NT2/D1 (cell line): ENCODE data around the gene SLC12A2.

Experiments
- DNase-seq: peaks from one replicate; pipeline ENCODE4 v3.0.0-alpha.2; 2011; ENCODE audit warnings: low read depth, low spot score
- H3K27me3 ChIP-seq: 2 replicates; pipeline ENCODE4 v1.6.0; 2011; ENCODE audit warnings: mild to moderate bottlenecking; ENCODE audit not compliant: insufficient read length, insufficient read depth
- H3K36me3 ChIP-seq: 2 replicates; pipeline ENCODE4 v1.6.1; 2011; ENCODE audit warnings: mild to moderate bottlenecking, low read length, mixed read lengths; ENCODE audit not compliant: insufficient read depth, insufficient read length
- H3K4me1 ChIP-seq: 2 replicates; pipeline ENCODE4 v1.5.1; 2011; ENCODE audit not compliant: insufficient read depth, insufficient read length
- H3K4me3 ChIP-seq: 2 replicates; pipeline ENCODE4 v1.5.1; 2011; ENCODE audit warnings: low read depth; ENCODE audit not compliant: insufficient read length
- H3K9ac ChIP-seq: 2 replicates; pipeline ENCODE4 v1.6.0; 2011; ENCODE audit warnings: low read depth; ENCODE audit not compliant: insufficient read length
- H3K9me3 ChIP-seq: 2 replicates; pipeline ENCODE4 v1.5.1; 2011; ENCODE audit warnings: mild to moderate bottlenecking, low read length; ENCODE audit not compliant: insufficient read depth
- SUZ12 ChIP-seq: IDR thresholded peaks from 2 replicates; pipeline ENCODE4 v1.6.1; 2011; ENCODE audit not compliant: insufficient read length, insufficient read depth; ENCODE audit errors: extremely low read depth
- YY1 ChIP-seq: IDR thresholded peaks from 2 replicates; pipeline ENCODE4 v1.6.1; 2011; ENCODE audit not compliant: insufficient read length, insufficient read depth
- ZNF274 ChIP-seq: IDR thresholded peaks from 2 replicates; pipeline ENCODE4 v1.6.1; 2011; ENCODE audit warnings: mild to moderate bottlenecking, low read depth, low read length

Gene SLC12A2

DNA sequence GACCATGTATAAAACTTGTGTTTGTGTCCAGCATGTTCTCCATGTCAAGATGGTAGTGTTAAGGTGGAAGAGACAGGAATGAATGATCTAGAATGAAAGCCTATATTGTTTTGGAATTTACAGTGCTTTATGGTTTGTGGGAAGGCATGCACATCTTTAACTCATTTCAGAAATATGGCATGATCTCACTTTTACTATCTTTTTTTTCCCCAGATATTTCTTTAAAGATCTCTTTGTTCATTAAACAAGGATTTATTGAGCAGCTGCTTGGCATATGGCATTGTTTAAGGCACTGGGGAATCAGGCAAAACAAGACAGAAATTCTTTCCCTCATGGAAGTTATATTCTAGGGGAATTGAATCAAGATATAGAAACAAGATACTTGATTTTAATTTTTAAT lies 51.7 kb downstream of the SLC12A2 start:
- peaks cover 18% of the 10 kb centered on the region for H3K36me3 ChIP-seq
- TF ChIP-seq ZNF274 (no peak), SUZ12 (no peak), YY1 (no peak)
- no peaks in the 10 kb centered on the region for H3K9me3 ChIP-seq
- H3K4me3 ChIP-seq = no peak overlapping the region
- no peaks in the 10 kb centered on the region for H3K27me3 ChIP-seq
- DNase-seq = no peak
- H3K4me1 ChIP-seq = no peaks in the 10 kb centered on the region
- H3K9ac ChIP-seq = no peak overlapping the region

- Histone ChIP-seq H3K9me3 (no peaks in the 10 kb centered on the region), H3K9ac (no peak overlapping the region), H3K27me3 (no peaks in the 10 kb centered on the region), H3K4me1 (no peaks in the 10 kb centered on the region), H3K36me3 (peaks cover 9% of the 10 kb centered on the region), H3K4me3 (no peak overlapping the region)
- no peak for DNase-seq
- TF ChIP-seq ZNF274 = no peak
- TF ChIP-seq YY1 = no peak
- TF ChIP-seq SUZ12 = no peak
Measured at GRCh38 chr5:128143911-128144310, 60.3 kb downstream of the SLC12A2 start.

- no peak for DNase-seq
- no peak overlapping the region for H3K9ac ChIP-seq
- H3K4me1 ChIP-seq = no peaks in the 10 kb centered on the region
- no peak overlapping the region for H3K4me3 ChIP-seq
- H3K9me3 ChIP-seq = no peaks in the 10 kb centered on the region
- H3K36me3 ChIP-seq = peaks cover 9% of the 10 kb centered on the region
- TF ChIP-seq SUZ12 = no peak
- no peak for TF ChIP-seq YY1
- TF ChIP-seq ZNF274 = no peak
- no peaks in the 10 kb centered on the region for H3K27me3 ChIP-seq
Measured at GRCh38 chr5:128144491-128144890, 60.9 kb downstream of the SLC12A2 start.

GRCh38 chr5:128146671-128147070 lies 63.1 kb downstream of the SLC12A2 start:
- H3K4me3 ChIP-seq = no peak overlapping the region
- DNase-seq = no peak
- H3K4me1 ChIP-seq = no peaks in the 10 kb centered on the region
- H3K27me3 ChIP-seq = no peaks in the 10 kb centered on the region
- no peak overlapping the region for H3K9ac ChIP-seq
- H3K36me3 ChIP-seq = peaks cover 13% of the 10 kb centered on the region
- H3K9me3 ChIP-seq = no peaks in the 10 kb centered on the region
- TF ChIP-seq SUZ12 = no peak

GRCh38 chr5:128154943-128155342 lies 71.4 kb downstream of the SLC12A2 start:
- no peak overlapping the region for H3K9ac ChIP-seq
- H3K9me3 ChIP-seq = no peaks in the 10 kb centered on the region
- H3K36me3 ChIP-seq = peaks cover 21% of the 10 kb centered on the region
- no peak for DNase-seq
- TF ChIP-seq SUZ12 (no peak), ZNF274 (no peak), YY1 (no peak)
- H3K27me3 ChIP-seq = no peaks in the 10 kb centered on the region
- H3K4me3 ChIP-seq = no peak overlapping the region
- H3K4me1 ChIP-seq = no peaks in the 10 kb centered on the region

DNA sequence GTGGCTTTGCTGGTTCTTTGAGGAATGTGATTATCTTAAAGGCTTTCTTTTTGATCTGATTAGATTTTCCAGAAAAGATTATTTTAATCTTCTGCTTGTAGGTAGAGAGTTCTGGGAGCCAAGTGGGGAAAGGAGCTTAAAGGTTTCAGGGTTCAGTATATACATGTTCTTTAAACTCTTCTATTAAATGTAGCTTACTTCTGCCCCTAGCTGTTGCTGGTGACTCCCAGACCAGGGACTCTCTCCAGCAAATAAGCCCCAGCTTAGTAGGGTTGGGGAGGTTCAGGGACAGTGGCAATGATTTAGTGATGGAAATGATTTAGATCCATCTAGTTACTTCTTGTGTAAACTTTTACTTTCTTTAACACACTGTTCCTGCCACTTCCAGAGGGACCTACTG lies 72.2 kb downstream of the SLC12A2 start:
- no peaks in the 10 kb centered on the region for H3K27me3 ChIP-seq
- TF ChIP-seq ZNF274 (no peak), YY1 (no peak), SUZ12 (no peak)
- H3K36me3 ChIP-seq = peaks cover 23% of the 10 kb centered on the region
- H3K4me1 ChIP-seq = no peaks in the 10 kb centered on the region
- H3K9me3 ChIP-seq = no peaks in the 10 kb centered on the region
- H3K4me3 ChIP-seq = no peak overlapping the region
- H3K9ac ChIP-seq = no peak overlapping the region
- DNase-seq = no peak

- no peak for DNase-seq
Measured at GRCh38 chr5:128156521-128156920, 73.0 kb downstream of the SLC12A2 start.

DNA sequence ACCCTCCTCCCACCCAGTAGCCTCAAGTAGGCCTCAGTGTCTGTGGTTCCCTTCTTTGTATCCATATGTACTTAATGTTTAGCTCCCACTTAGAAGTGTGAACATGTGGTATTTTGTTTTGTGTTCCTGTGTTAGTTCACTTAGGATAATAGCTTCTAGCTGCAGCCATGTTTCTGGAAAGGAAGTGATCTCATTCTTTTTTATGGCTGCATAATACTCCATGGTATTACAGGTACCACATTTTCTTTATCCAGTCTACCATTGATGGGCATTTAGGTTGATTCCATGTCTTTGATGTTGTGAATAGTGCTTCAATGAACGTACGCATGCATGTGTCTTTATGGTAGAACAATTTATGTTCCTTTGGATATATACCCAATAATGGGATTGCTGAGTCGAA lies 74.8 kb downstream of the SLC12A2 start:
- DNase-seq = no peak
- H3K36me3 ChIP-seq = peaks cover 14% of the 10 kb centered on the region
- no peaks in the 10 kb centered on the region for H3K27me3 ChIP-seq
- no peaks in the 10 kb centered on the region for H3K4me1 ChIP-seq
- TF ChIP-seq YY1 (no peak), ZNF274 (no peak), SUZ12 (no peak)
- H3K9me3 ChIP-seq = no peaks in the 10 kb centered on the region
- no peak overlapping the region for H3K9ac ChIP-seq
- H3K4me3 ChIP-seq = no peak overlapping the region

More at GRCh38 chr5:128156521-128156920, 73.0 kb downstream of the SLC12A2 start:
- Histone ChIP-seq H3K36me3 (peaks cover 20% of the 10 kb centered on the region), H3K9me3 (no peaks in the 10 kb centered on the region), H3K9ac (no peak overlapping the region), H3K27me3 (no peaks in the 10 kb centered on the region), H3K4me1 (no peaks in the 10 kb centered on the region), H3K4me3 (no peak overlapping the region)
- TF ChIP-seq YY1 = no peak
- no peak for TF ChIP-seq ZNF274
- TF ChIP-seq SUZ12 = no peak
